Measurements from ENCODE around the gene HECA. TPM values are rescaled to one million over a fixed set of nuclear protein-coding genes. Genes with fewer than 3 reads are reported as not detected.

Gene HECA
- total RNA-seq, 4 donors from 2014 or later = 23.6 to 42.0 (median 33.0) TPM

DNA sequence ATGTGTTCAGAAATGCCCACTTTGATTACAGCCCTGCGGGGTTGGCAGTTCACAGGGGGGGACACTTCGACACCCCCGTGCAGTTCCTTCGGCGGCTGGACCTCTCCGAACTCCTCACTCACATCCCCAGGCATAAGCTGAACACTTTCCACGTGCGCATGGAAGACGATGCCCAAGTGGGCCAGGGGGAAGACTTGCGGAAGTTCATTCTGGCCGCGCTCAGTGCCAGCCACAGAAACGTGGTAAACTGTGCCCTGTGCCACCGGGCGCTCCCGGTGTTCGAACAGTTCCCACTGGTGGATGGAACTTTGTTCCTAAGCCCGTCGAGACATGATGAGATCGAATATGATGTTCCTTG lies 32.1 kb downstream of the HECA start:
- 96 to 98% methylated on average over 19 to 20 of the region's 20 CpGs for WGBS, 2 donors
- no peak for DNase-seq
- peaks cover 10 to 19% of the 10 kb centered on the region in 2 donors for H3K4me1 ChIP-seq
- peaks cover 12% of the 10 kb centered on the region in 2 donors for H3K36me3 ChIP-seq
- intact Hi-C loops (cut with DNase I) = no loop called here
- H3K27ac ChIP-seq = no peak overlapping the region
- no peak overlapping the region for H3K4me3 ChIP-seq (replicated peaks in 1 of 3)
- no peaks in the 10 kb centered on the region for H3K27me3 ChIP-seq
- H3K9me3 ChIP-seq = no peaks in the 10 kb centered on the region
- no peak for TF ChIP-seq POLR2A (IDR thresholded peaks at IDR 0.05)
- TF ChIP-seq, protein P1, sequence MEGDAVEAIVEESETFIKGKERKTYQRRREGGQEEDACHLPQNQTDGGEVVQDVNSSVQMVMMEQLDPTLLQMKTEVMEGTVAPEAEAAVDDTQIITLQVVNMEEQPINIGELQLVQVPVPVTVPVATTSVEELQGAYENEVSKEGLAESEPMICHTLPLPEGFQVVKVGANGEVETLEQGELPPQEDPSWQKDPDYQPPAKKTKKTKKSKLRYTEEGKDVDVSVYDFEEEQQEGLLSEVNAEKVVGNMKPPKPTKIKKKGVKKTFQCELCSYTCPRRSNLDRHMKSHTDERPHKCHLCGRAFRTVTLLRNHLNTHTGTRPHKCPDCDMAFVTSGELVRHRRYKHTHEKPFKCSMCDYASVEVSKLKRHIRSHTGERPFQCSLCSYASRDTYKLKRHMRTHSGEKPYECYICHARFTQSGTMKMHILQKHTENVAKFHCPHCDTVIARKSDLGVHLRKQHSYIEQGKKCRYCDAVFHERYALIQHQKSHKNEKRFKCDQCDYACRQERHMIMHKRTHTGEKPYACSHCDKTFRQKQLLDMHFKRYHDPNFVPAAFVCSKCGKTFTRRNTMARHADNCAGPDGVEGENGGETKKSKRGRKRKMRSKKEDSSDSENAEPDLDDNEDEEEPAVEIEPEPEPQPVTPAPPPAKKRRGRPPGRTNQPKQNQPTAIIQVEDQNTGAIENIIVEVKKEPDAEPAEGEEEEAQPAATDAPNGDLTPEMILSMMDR (IDR thresholded peaks at IDR 0.05) = no peak

DNA sequence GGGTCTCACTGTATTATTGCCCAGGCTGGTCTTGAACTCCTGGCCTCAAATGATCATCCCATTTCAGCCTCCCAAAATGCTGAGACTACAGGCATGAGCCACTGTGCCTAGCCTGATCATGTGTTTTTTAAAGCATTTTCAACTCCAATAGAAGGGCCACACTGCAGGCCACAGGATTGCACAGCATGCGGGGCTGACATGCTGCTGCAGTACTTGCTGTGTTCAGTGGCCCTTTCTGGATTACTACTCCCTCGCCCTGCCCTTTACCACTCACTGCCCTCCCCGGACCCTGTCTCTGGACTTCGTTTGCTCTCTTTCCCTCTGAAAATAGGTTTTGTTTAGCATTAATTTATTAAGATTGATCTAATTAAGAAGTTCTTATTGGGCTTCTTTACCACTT lies 37.3 kb downstream of the HECA start:
- 97 to 98% methylated on average over 4 of the region's 4 CpGs for WGBS, 2 donors
- no peak for TF ChIP-seq POLR2A (IDR thresholded peaks at IDR 0.05)
- TF ChIP-seq, protein P1 (IDR thresholded peaks at IDR 0.05) = no peak
- H3K4me1 ChIP-seq = no peaks in the 10 kb centered on the region
- no peaks in the 10 kb centered on the region for H3K27me3 ChIP-seq
- peaks cover 14 to 21% of the 10 kb centered on the region in 2 donors for H3K36me3 ChIP-seq
- H3K9me3 ChIP-seq = no peaks in the 10 kb centered on the region
- no peak for DNase-seq
- intact Hi-C loops (cut with DNase I) = no loop called here
- H3K27ac ChIP-seq = no peak overlapping the region
- H3K4me3 ChIP-seq (replicated peaks in 1 of 3) = no peak overlapping the region

DNA sequence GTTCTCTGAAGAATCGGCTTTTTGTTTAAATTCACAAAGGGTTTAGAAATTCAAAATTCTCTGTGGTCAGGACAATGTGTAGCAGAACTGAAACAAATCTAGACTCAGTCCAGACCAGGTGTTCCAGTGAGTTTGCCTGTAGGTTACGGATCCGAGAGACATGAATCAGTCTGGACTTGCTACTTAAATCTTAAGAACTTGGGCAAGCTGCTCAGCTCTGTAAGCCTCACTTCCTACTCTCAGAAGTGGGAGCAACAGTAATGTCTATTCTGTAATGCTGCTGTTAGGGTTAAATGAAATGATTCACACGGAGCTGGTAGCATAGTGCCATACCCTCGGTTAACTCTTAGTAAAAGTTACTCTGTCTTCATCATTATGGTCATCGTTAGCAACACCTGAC lies 37.7 kb downstream of the HECA start:
- no peaks in the 10 kb centered on the region for H3K4me1 ChIP-seq
- no peak for DNase-seq
- peaks cover 16 to 19% of the 10 kb centered on the region in 2 donors for H3K36me3 ChIP-seq
- TF ChIP-seq, protein P1 (IDR thresholded peaks at IDR 0.05) = no peak
- TF ChIP-seq POLR2A (IDR thresholded peaks at IDR 0.05) = no peak
- intact Hi-C loops (cut with DNase I) = no loop called here
- H3K9me3 ChIP-seq = no peaks in the 10 kb centered on the region
- no peak overlapping the region for H3K4me3 ChIP-seq (replicated peaks in 1 of 3)
- H3K27ac ChIP-seq = no peak overlapping the region
- WGBS, 2 donors = 89 to 90% methylated on average over 6 of the region's 6 CpGs
- H3K27me3 ChIP-seq = no peaks in the 10 kb centered on the region

DNA sequence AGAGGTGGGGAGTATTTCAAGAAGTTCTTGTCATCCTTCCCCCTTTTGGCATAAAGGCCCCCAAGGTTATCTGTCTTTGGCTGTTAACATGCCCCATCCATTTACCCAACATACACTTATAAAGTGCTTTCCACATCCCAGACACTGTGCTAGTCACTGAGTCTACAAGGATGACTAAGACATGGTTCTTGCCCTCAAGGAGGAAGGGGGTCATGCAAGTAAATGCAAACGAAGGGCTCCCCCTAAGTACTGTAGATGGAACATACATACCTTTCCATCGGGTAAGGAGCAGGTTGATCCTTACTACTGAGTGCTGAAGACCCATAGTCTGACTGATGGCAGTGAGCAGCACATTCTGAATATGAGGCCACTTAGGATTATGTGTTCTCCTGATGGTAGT lies 38.3 kb downstream of the HECA start:
- H3K27me3 ChIP-seq = no peaks in the 10 kb centered on the region
- TF ChIP-seq, protein P1 (IDR thresholded peaks at IDR 0.05) = no peak
- peaks cover 17 to 19% of the 10 kb centered on the region in 2 donors for H3K36me3 ChIP-seq
- no peak overlapping the region for H3K27ac ChIP-seq
- H3K9me3 ChIP-seq = no peaks in the 10 kb centered on the region
- H3K4me1 ChIP-seq = no peaks in the 10 kb centered on the region
- intact Hi-C loops (cut with DNase I) = no loop called here
- WGBS, 2 donors = 76% methylated on average over 2 of the region's 2 CpGs
- H3K4me3 ChIP-seq (replicated peaks in 1 of 3) = no peak overlapping the region
- DNase-seq = no peak

DNA sequence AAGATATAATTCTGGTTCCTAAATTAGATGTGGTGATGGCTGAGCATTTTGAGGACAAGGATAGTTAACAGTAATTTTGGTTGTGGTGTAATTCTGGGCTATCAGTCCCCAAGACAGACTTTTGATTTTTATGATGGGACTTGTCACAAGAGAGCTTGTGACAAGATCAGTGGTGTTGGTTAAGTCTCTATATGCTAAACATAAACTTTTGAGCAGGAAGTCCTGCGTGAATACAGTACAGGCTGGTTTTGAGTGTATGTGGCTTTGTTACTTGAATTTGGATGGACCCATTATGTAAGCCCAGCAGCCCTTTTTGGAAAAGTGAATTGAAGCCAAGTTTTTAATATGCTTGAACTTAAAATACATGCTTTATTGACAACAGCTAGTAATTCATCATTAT lies 38.9 kb downstream of the HECA start:
- 88 to 91% methylated on average over 1 of the region's 1 CpG for WGBS, 2 donors
- no peak for DNase-seq
- no peak for TF ChIP-seq POLR2A (IDR thresholded peaks at IDR 0.05)
- TF ChIP-seq, protein P1 (IDR thresholded peaks at IDR 0.05) = no peak

More for the DNA sequence above, 38.9 kb downstream of the HECA start:
- Histone ChIP-seq H3K36me3 (peaks cover 17 to 19% of the 10 kb centered on the region in 2 donors), H3K27me3 (no peaks in the 10 kb centered on the region), H3K9me3 (no peaks in the 10 kb centered on the region), H3K4me3 (replicated peaks in 1 of 3) (no peak overlapping the region), H3K27ac (no peak overlapping the region), H3K4me1 (no peaks in the 10 kb centered on the region)
- intact Hi-C loops (cut with DNase I) = no loop called here

All from thyroid gland (tissue), 4 donors.